Measurements from ENCODE around the gene CAPZA1. TPM values are rescaled to one million over a fixed set of nuclear protein-coding genes. Genes with fewer than 3 reads are reported as not detected.

The CAPZA1 gene
- total RNA-seq, 1 donor from 2014 or later: 121 TPM

DNA sequence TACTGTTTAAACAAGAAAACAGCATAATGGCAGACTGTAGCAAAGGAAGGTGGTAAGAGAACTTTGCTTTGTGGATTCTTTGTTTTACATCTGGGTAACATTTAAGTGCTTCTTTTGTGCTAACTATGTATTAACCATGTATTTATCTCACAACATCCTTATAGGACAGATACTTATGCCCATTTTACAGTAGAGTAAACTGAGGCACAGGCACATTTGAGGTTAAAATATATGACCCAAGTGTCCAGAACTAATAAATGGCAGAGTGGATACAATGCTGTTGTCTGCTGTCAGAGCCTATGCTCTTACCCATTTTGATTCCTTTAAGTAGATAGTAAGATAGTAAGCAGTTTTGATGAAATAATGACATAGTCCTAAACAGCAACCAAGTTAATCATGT lies 7.3 kb downstream of the CAPZA1 start:
- TF ChIP-seq, protein P1, sequence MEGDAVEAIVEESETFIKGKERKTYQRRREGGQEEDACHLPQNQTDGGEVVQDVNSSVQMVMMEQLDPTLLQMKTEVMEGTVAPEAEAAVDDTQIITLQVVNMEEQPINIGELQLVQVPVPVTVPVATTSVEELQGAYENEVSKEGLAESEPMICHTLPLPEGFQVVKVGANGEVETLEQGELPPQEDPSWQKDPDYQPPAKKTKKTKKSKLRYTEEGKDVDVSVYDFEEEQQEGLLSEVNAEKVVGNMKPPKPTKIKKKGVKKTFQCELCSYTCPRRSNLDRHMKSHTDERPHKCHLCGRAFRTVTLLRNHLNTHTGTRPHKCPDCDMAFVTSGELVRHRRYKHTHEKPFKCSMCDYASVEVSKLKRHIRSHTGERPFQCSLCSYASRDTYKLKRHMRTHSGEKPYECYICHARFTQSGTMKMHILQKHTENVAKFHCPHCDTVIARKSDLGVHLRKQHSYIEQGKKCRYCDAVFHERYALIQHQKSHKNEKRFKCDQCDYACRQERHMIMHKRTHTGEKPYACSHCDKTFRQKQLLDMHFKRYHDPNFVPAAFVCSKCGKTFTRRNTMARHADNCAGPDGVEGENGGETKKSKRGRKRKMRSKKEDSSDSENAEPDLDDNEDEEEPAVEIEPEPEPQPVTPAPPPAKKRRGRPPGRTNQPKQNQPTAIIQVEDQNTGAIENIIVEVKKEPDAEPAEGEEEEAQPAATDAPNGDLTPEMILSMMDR (IDR thresholded peaks at IDR 0.05): no peak
- Mint-ChIP-seq H3K27me3 (ENCODE audit: low read depth) (no peaks in the 10 kb centered on the region), H3K9me3 (ENCODE audit: low read depth) (no peaks in the 10 kb centered on the region), H3K27ac (ENCODE audit: unreplicated experiment) (no peak overlapping the region), H3K4me3 (ENCODE audit: unreplicated experiment) (no peak overlapping the region), H3K4me1 (ENCODE audit: low read depth) (peaks cover 63% of the 10 kb centered on the region), H3K36me3 (ENCODE audit: low read depth) (peaks cover 4% of the 10 kb centered on the region)
- no peak for DNase-seq (ENCODE audit: low spot score)

GRCh38 chr1:112628516-112628915 lies 8.9 kb downstream of the CAPZA1 start:
- peaks cover 4% of the 10 kb centered on the region for H3K36me3 Mint-ChIP-seq (ENCODE audit: low read depth)
- no peaks in the 10 kb centered on the region for H3K27me3 Mint-ChIP-seq (ENCODE audit: low read depth)
- H3K4me3 Mint-ChIP-seq (ENCODE audit: unreplicated experiment): no peak overlapping the region
- no peak overlapping the region for H3K27ac Mint-ChIP-seq (ENCODE audit: unreplicated experiment)
- peaks cover 62% of the 10 kb centered on the region for H3K4me1 Mint-ChIP-seq (ENCODE audit: low read depth)
- TF ChIP-seq, protein P1 (IDR thresholded peaks at IDR 0.05): no peak
- DNase-seq (ENCODE audit: low spot score): no peak
- no peaks in the 10 kb centered on the region for H3K9me3 Mint-ChIP-seq (ENCODE audit: low read depth)

DNA sequence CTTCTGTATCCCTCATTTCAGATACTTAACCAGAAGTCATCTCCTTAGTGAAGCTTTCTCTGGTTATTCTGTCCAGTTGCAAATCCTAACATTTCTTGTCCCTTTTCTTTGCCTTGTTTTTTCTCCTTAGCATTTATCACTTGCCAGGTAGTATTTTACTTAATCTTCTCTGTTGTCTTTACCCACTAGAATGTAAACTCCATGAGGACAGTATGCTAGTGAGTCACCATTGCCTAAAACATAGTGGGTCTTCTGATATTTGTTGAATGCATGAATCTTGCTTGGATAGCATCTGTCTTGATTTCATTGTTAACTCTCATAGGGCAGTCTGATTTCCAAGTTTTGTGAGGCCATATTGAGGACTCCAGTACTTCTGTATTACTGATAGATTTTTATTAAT lies 9.6 kb downstream of the CAPZA1 start:
- no peaks in the 10 kb centered on the region for H3K27me3 Mint-ChIP-seq (ENCODE audit: low read depth)
- no peak overlapping the region for H3K27ac Mint-ChIP-seq (ENCODE audit: unreplicated experiment)

DNA sequence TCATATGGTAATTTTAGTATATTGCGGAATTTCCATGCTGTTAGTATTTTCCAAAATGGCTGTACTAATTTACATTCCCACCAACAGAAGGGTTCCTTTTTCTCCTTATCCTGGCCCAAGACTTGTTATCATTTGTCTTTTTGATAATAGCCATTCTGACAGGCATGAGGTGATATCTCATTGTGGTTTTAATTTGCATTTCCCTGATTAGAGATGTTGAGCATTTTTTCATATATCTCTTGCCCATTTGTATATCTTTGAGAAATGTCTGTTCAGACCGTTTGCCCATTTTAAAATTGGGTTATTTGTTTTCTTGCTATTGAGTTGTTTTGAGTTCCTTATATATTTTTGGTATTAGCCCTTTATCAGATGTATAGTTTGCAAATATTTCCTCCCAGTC lies 14.0 kb downstream of the CAPZA1 start:
- no peak overlapping the region for H3K4me3 Mint-ChIP-seq (ENCODE audit: unreplicated experiment)
- H3K9me3 Mint-ChIP-seq (ENCODE audit: low read depth): peaks cover 3% of the 10 kb centered on the region
- H3K27me3 Mint-ChIP-seq (ENCODE audit: low read depth): no peaks in the 10 kb centered on the region
- peaks cover 1% of the 10 kb centered on the region for H3K36me3 Mint-ChIP-seq (ENCODE audit: low read depth)
- H3K27ac Mint-ChIP-seq (ENCODE audit: unreplicated experiment): peak overlapping the region; percentile 83
- H3K4me1 Mint-ChIP-seq (ENCODE audit: low read depth): peaks cover 69% of the 10 kb centered on the region
- TF ChIP-seq, protein P1 (IDR thresholded peaks at IDR 0.05): no peak
- no peak for DNase-seq (ENCODE audit: low spot score)

More for the DNA sequence above, 9.6 kb downstream of the CAPZA1 start:
- TF ChIP-seq, protein P1 (IDR thresholded peaks at IDR 0.05): no peak
- no peak for DNase-seq (ENCODE audit: low spot score)
- no peak overlapping the region for H3K4me3 Mint-ChIP-seq (ENCODE audit: unreplicated experiment)
- H3K36me3 Mint-ChIP-seq (ENCODE audit: low read depth): peaks cover 4% of the 10 kb centered on the region
- H3K9me3 Mint-ChIP-seq (ENCODE audit: low read depth): peaks cover 3% of the 10 kb centered on the region
- peaks cover 66% of the 10 kb centered on the region for H3K4me1 Mint-ChIP-seq (ENCODE audit: low read depth)

DNA sequence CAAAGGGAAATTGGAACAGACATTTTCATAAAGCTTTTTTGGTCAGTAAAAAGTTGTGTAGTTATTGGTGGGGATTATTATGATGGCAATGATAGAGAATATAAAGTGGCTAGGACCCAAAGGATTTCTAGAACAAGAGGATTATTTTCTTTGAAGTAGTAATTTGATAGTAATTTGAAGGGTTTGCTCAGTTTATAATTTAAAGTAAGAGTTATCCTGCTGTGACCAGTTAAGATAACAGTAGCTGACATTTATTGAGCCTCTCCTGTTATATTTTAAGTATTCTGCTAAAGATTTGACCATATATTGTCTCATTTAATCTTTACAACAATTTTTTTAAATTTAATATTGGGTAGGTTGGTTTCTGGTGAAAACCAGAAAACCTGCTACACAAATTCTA lies 14.7 kb downstream of the CAPZA1 start:
- H3K36me3 Mint-ChIP-seq (ENCODE audit: low read depth): peaks cover 1% of the 10 kb centered on the region
- H3K27me3 Mint-ChIP-seq (ENCODE audit: low read depth): no peaks in the 10 kb centered on the region
- H3K9me3 Mint-ChIP-seq (ENCODE audit: low read depth): peaks cover 3% of the 10 kb centered on the region
- no peak for DNase-seq (ENCODE audit: low spot score)
- peak overlapping the region; percentile 83 for H3K27ac Mint-ChIP-seq (ENCODE audit: unreplicated experiment)
- TF ChIP-seq, protein P1 (IDR thresholded peaks at IDR 0.05): no peak
- H3K4me3 Mint-ChIP-seq (ENCODE audit: unreplicated experiment): no peak overlapping the region
- peaks cover 63% of the 10 kb centered on the region for H3K4me1 Mint-ChIP-seq (ENCODE audit: low read depth)

All from chondrocyte (in vitro differentiated cells).